Skeletal muscle tissue (tissue), 4 donors: ENCODE measurements around the gene CPEB2. TPM values are rescaled to one million over a fixed set of nuclear protein-coding genes. Genes with fewer than 3 reads are reported as not detected.
"Not testable (repeated sequence)": the region's sequence is repeated elsewhere in the genome, so short reads cannot be mapped to it uniquely, and the experiment has no call there.

Experiments
- H3K27ac ChIP-seq: one replicate; pipeline ENCODE4 v1.7.0; 2013; ENCODE audit warnings: mild to moderate bottlenecking, low read depth, low read length, inconsistent platforms
- H3K27me3 ChIP-seq, 3 donors: one replicate each; pipeline ENCODE4 v1.7.0; 2013; ENCODE audit warnings: low read length in 3 of 3; ENCODE audit not compliant: control insufficient read depth in 3 of 3, insufficient read depth in 3 of 3
- H3K36me3 ChIP-seq, 3 donors: one replicate each; pipeline ENCODE4 v1.7.0; 2013; ENCODE audit warnings: low read length in 3 of 3; ENCODE audit not compliant: control insufficient read depth in 3 of 3, insufficient read depth in 3 of 3
- H3K4me1 ChIP-seq, 3 donors: one replicate each; pipeline ENCODE4 v1.7.0; 2013; ENCODE audit warnings: low read length in 3 of 3, mild to moderate bottlenecking in 3 of 3; ENCODE audit not compliant: control insufficient read depth in 3 of 3, insufficient read depth in 3 of 3
- H3K4me3 ChIP-seq, 3 donors: one replicate each; pipeline ENCODE4 v1.7.0; 2013; ENCODE audit warnings: low read length in 3 of 3
- H3K9ac ChIP-seq, 3 donors: one replicate each; pipeline ENCODE4 v1.7.0; 2013; ENCODE audit warnings: low read length in 3 of 3, mild to moderate bottlenecking in 3 of 3, moderate library complexity in 2 of 3, low read depth in 1 of 3
- H3K9me3 ChIP-seq, 3 donors: one replicate each; pipeline ENCODE4 v1.7.0; 2013; ENCODE audit warnings: low read length in 3 of 3; ENCODE audit not compliant: control insufficient read depth in 3 of 3
- total RNA-seq: library from RNA; depleted of rRNA; stranded (reverse); fragments of >200 nt; gene quantifications from one replicate; pipeline ENCODE4 v1.2.3, GENCODE V29; 2014
- donor health status: Osteomylitis.

Gene CPEB2
- total RNA-seq, 1 donor from 2014 or later: 5.7 TPM

GRCh38 chr4:15075875-15076274, 73.6 kb downstream of the CPEB2 start:
- H3K9me3 ChIP-seq: peaks cover 0 to 5% (median 2%) of the 10 kb centered on the region in 3 donors
- H3K4me1 ChIP-seq: no peaks in the 10 kb centered on the region
- H3K4me3 ChIP-seq: no peak overlapping the region
- H3K27me3 ChIP-seq: no peaks in the 10 kb centered on the region
- H3K36me3 ChIP-seq: no peaks in the 10 kb centered on the region
- H3K27ac ChIP-seq: no peak overlapping the region
- no peak overlapping the region for H3K9ac ChIP-seq

DNA sequence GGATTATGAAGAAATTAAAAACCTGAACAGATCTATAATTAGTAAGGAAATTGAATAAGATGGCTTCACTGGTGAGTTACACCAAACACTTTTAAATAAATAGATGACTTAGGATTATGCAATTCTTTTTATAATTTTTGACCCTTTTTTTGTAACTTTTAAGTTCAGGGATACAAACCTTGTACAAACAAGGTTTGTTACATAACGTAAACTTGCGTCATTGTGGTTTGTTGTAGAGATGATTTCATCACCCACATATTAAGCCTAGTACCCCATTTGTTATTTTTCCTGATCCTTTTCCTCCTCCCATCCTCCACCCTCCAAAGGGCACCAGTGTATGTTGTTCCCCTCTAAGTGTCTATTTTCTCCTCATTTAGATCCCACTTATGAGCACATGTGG, 75.7 kb downstream of the CPEB2 start:
- Histone ChIP-seq H3K4me3 (no peak overlapping the region), H3K27me3 (no peaks in the 10 kb centered on the region), H3K9me3 (peaks cover 0 to 5% (median 2%) of the 10 kb centered on the region in 3 donors), H3K9ac (no peak overlapping the region), H3K36me3 (no peaks in the 10 kb centered on the region), H3K4me1 (no peaks in the 10 kb centered on the region), H3K27ac (no peak overlapping the region)

GRCh38 chr4:15078682-15079642, 76.7 kb downstream of the CPEB2 start:
- no peaks in the 10 kb centered on the region for H3K36me3 ChIP-seq
- H3K4me1 ChIP-seq: no peaks in the 10 kb centered on the region
- H3K27ac ChIP-seq: no peak overlapping the region
- no peaks in the 10 kb centered on the region for H3K27me3 ChIP-seq
- no peak overlapping the region for H3K9ac ChIP-seq
- H3K4me3 ChIP-seq: no peak overlapping the region
- peaks cover 0 to 5% (median 2%) of the 10 kb centered on the region in 3 donors for H3K9me3 ChIP-seq

GRCh38 chr4:15084780-15085179, 82.5 kb downstream of the CPEB2 start:
- Histone ChIP-seq H3K4me3 (no peak overlapping the region), H3K9me3 (no peaks in the 10 kb centered on the region), H3K9ac (no peak overlapping the region), H3K4me1 (no peaks in the 10 kb centered on the region), H3K27me3 (no peaks in the 10 kb centered on the region), H3K36me3 (no peaks in the 10 kb centered on the region), H3K27ac (no peak overlapping the region)

DNA sequence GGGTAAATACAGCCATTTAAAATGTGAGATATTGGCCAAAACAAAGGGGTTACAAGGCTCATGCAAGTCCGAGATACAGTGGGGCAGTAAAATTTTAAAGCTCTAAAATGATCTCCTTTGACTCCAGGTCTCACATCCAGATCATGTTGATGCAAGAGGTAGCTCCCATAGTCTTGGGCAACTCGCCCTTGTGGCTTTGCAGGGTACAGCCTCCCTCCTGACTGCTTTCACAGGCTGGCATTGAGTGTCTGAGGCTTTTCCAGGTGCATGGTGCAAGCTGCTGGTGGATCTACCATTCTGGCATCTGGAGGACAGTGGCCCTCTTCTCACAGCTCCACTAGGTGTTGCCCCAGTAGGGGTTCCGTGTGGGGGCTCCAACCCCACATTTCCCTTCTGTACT, 83.5 kb downstream of the CPEB2 start:
- not testable (repeated sequence) for H3K27me3 ChIP-seq, H3K9me3 ChIP-seq, H3K36me3 ChIP-seq, H3K4me3 ChIP-seq, H3K4me1 ChIP-seq, H3K27ac ChIP-seq, H3K9ac ChIP-seq

- H3K4me3 ChIP-seq, H3K36me3 ChIP-seq: not testable (repeated sequence)
These were observed 84.0 kb downstream of the CPEB2 start for GRCh38 chr4:15086259-15086658.

GRCh38 chr4:15088394-15089035, 86.2 kb downstream of the CPEB2 start:
- Histone ChIP-seq H3K4me1 (no peaks in the 10 kb centered on the region), H3K9me3 (no peaks in the 10 kb centered on the region), H3K9ac (no peak overlapping the region), H3K27ac (no peak overlapping the region), H3K36me3 (no peaks in the 10 kb centered on the region), H3K4me3 (no peak overlapping the region), H3K27me3 (no peaks in the 10 kb centered on the region)

More at GRCh38 chr4:15086259-15086658, 84.0 kb downstream of the CPEB2 start:
- not testable (repeated sequence) for H3K27ac ChIP-seq, H3K27me3 ChIP-seq, H3K9me3 ChIP-seq, H3K4me1 ChIP-seq, H3K9ac ChIP-seq

DNA sequence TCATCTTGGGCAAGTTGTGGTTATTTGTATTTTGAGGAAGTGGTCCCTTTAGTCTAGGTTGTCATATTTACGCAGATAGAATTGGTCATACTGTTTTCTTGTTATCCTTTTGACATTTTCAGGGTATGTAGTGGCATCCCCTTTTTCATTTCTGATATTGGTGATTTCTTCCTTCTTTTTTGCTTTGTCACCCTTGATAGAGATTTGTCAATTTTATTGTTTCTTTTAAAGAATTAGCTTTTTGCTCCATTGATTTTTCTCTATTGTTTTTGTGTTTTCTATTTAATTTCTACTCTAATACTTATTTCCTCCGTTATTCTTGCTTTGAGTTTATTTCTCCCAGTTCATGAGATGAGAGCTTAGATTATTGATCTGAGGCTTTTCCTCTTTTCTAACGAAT, 87.7 kb downstream of the CPEB2 start:
- no peaks in the 10 kb centered on the region for H3K4me1 ChIP-seq
- no peaks in the 10 kb centered on the region for H3K9me3 ChIP-seq
- H3K27ac ChIP-seq: no peak overlapping the region
- no peaks in the 10 kb centered on the region for H3K36me3 ChIP-seq
- H3K27me3 ChIP-seq: no peaks in the 10 kb centered on the region
- no peak overlapping the region for H3K4me3 ChIP-seq
- no peak overlapping the region for H3K9ac ChIP-seq

GRCh38 chr4:15100380-15100779, 98.1 kb downstream of the CPEB2 start:
- H3K9ac ChIP-seq: no peak overlapping the region
- H3K9me3 ChIP-seq: no peaks in the 10 kb centered on the region
- H3K27ac ChIP-seq: no peak overlapping the region
- H3K4me1 ChIP-seq: no peaks in the 10 kb centered on the region
- no peak overlapping the region for H3K4me3 ChIP-seq
- no peaks in the 10 kb centered on the region for H3K36me3 ChIP-seq
- H3K27me3 ChIP-seq: no peaks in the 10 kb centered on the region

- no peak overlapping the region for H3K27ac ChIP-seq
These were observed 98.9 kb downstream of the CPEB2 start for GRCh38 chr4:15100994-15101695.

More at GRCh38 chr4:15100994-15101695, 98.9 kb downstream of the CPEB2 start:
- no peaks in the 10 kb centered on the region for H3K27me3 ChIP-seq
- no peaks in the 10 kb centered on the region for H3K9me3 ChIP-seq
- H3K36me3 ChIP-seq: no peaks in the 10 kb centered on the region
- H3K4me3 ChIP-seq: no peak overlapping the region
- H3K9ac ChIP-seq: no peak overlapping the region
- no peaks in the 10 kb centered on the region for H3K4me1 ChIP-seq
